H1 (cell line): Measurements from ENCODE around the gene SERINC5. TPM values are rescaled to one million over a fixed set of nuclear protein-coding genes. Genes with fewer than 3 reads are reported as not detected.

Source experiments
- CHD2 ChIP-seq: IDR thresholded peaks from 2 replicates; pipeline ENCODE4 v1.6.1; 2012; ENCODE audit warnings: low read length, improper control_type of control experiment
- CHD7 ChIP-seq: fragments of 300-600 bp; sonication (generic); IDR thresholded peaks from 2 replicates; pipeline ENCODE4 v1.7.1; 2012; ENCODE audit warnings: low read length, moderate library complexity, mild to moderate bottlenecking, inconsistent platforms; ENCODE audit not compliant: insufficient replicate concordance
- HDAC2 ChIP-seq, 2 experiments: fragments of 300-600 bp in 1 of 2; sonication (generic) in 1 of 2; IDR thresholded peaks; 2 replicates each; pipeline ENCODE4 v1.6.1; 2011 to 2012; ENCODE audit warnings: low read depth in 2 of 2, low read length in 2 of 2, mild to moderate bottlenecking in 2 of 2, moderate library complexity in 2 of 2, borderline replicate concordance in 1 of 2, inconsistent platforms in 1 of 2
- HDAC6 ChIP-seq: IDR thresholded peaks from one replicate; pipeline ENCODE4 v1.7.1; 2012; ENCODE audit warnings: low read depth, mild to moderate bottlenecking, inconsistent platforms, low read length, moderate library complexity
- JUND ChIP-seq: IDR thresholded peaks from 2 replicates; pipeline ENCODE4 v1.6.1; 2011; ENCODE audit warnings: mild to moderate bottlenecking, improper control_type of control experiment, low read length
- POU5F1 ChIP-seq: IDR thresholded peaks from 2 replicates; pipeline ENCODE4 v1.6.1; 2011; ENCODE audit warnings: low read depth, mild to moderate bottlenecking, low read length, moderate library complexity
- RNF2 ChIP-seq: fragments of 200-900, 300-1000 bp; sonication (generic); IDR thresholded peaks from 2 replicates; pipeline ENCODE4 v1.7.1; 2016; ENCODE audit warnings: borderline replicate concordance, low read depth, mild to moderate bottlenecking, antibody characterized with exemption, low read length; ENCODE audit not compliant: poor library complexity, severe bottlenecking; ENCODE audit errors: missing control alignments
- SAP30 ChIP-seq: fragments of 300-600 bp; sonication (generic); IDR thresholded peaks from 2 replicates; pipeline ENCODE4 v1.7.1; 2012; ENCODE audit warnings: low read length, moderate library complexity, mild to moderate bottlenecking, inconsistent platforms; ENCODE audit not compliant: insufficient read depth, insufficient replicate concordance
- SIN3A ChIP-seq, 2 experiments: IDR thresholded peaks in 1 of 2; conservative IDR thresholded peaks in 1 of 2; 2 replicates each; pipeline ENCODE4 v1.6.1; 2011 to 2012; ENCODE audit warnings: low read length in 2 of 2, improper control_type of control experiment in 1 of 2, low read depth in 1 of 2, mild to moderate bottlenecking in 1 of 2
- SRF ChIP-seq: IDR thresholded peaks from 2 replicates; pipeline ENCODE4 v1.6.1; 2011; ENCODE audit warnings: mild to moderate bottlenecking, low read depth, low read length, moderate library complexity
- polyA plus RNA-seq, 7 experiments: library from polyadenylated mRNA; depleted of rRNA in 3 of 7; stranded (reverse) in 5 of 7; unstranded in 2 of 7; fragments of >200 nt in 5 of 7; fragments of 200-250 nt in 2 of 7; gene quantifications; 1 replicate in 5 of 7; 2 replicates in 1 of 7; 4 replicates in 1 of 7; pipeline versions ENCODE4 v1.2.1 to v1.2.3, GENCODE V29; 2011 to 2013; ENCODE audit warnings: missing spikeins in 2 of 7, mixed read lengths in 2 of 7
- total RNA-seq: library from RNA; stranded (reverse); fragmentation: NEBNext Ultra II Directional; extraction: Animal tissue kit (Norgen Biotek cat#: 25700); gene quantifications from 2 replicates; pipeline ENCODE4 v1.2.1, GENCODE V29; 2021

SERINC5 gene
- total and polyA plus RNA-seq, 2 of the 8 experiments (the other 6 are each of a cell fraction or from before 2014, with no cell fraction given) = 32.2 to 149 TPM

- TF ChIP-seq CHD7 = no peak
- no peak for TF ChIP-seq SRF
- no peak for TF ChIP-seq HDAC2 (IDR thresholded peaks at IDR 0.05; ENCODE audit: borderline replicate concordance in 1 of 2, low read depth in 2 of 2, low read length in 2 of 2)
- TF ChIP-seq POU5F1 = no peak
- TF ChIP-seq JUND = no peak
- TF ChIP-seq CHD2 = no peak
- TF ChIP-seq HDAC6 = no peak
- no peak for TF ChIP-seq RNF2
- TF ChIP-seq SAP30 = no peak
- TF ChIP-seq SIN3A (conservative IDR thresholded peaks at IDR 0.05 in 1 of 2, IDR thresholded peaks at IDR 0.05 in 1 of 2; ENCODE audit: low read depth in 1 of 2, low read length in 2 of 2) = no peak
Measured at GRCh38 chr5:80216096-80216495, 39.8 kb downstream of the SERINC5 start (continued).
